Measurements from ENCODE around the gene PERP. TPM values are rescaled to one million over a fixed set of nuclear protein-coding genes. Genes with fewer than 3 reads are reported as not detected.
"Not testable (repeated sequence)": the region's sequence is repeated elsewhere in the genome, so short reads cannot be mapped to it uniquely, and the experiment has no call there.

Gene PERP
- polyA plus RNA-seq, 3 donors = 15.9 to 19.9 (median 16.8) TPM

DNA sequence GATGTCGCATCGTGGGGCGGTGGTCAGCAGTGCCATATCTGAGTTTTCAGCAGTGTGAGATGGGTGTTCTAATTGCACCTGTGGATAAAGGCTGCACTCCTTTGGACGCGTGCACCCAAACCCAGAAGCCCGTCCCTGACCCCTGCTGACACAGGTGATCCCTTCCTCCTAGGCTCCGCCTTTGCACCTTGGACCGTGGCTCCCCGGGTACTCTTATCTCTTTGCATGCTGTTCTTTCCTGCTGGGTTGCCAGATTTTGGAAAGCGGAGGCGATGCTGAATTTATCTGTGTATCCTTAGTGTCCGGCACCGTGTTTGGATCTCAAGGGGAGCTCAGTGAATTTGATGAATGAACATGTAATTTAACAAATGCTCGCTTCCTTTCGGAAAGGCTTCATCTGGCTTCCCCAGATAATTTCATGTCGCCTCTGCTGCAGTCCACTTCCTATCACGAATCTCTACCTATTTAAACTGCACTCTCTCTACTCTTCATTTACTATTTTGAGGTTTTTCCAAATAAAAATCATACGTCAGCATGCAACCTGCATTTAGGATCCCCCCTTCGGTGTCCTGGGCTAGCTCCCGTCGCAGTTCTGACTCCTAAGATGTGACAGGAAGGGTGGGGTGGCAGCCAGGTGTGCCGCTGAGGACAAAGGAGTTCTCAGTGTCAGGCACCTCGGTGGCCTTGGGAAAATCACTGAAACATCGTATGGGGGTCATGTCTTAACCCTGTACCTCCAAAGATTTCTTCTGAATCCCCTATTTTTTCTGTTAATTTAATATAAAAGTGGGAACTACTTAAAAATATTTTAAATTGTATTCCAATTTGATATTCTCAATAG lies 753 bp upstream of the PERP start:
- DNase-seq = no peak

DNA sequence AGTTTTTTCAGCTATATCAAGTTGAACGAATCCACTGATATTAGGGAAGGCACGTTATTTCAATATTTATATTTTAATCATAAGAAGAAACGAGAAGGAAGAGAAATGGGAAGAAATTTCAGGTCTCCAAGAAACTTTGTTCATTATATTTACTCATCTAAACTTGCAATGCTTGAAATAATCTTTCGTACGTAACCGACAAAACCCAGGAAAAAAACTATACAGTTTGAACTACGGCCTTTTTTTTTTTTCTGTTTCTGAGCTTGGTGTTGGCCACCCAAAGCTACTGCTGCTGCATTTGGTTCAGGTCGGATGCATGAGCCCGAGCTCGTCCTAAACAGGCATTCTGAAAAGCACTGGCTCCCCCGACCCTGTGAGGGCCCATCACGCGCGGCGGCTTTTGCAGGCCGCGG lies 548 bp downstream of the PERP start:
- no peak for DNase-seq

DNA sequence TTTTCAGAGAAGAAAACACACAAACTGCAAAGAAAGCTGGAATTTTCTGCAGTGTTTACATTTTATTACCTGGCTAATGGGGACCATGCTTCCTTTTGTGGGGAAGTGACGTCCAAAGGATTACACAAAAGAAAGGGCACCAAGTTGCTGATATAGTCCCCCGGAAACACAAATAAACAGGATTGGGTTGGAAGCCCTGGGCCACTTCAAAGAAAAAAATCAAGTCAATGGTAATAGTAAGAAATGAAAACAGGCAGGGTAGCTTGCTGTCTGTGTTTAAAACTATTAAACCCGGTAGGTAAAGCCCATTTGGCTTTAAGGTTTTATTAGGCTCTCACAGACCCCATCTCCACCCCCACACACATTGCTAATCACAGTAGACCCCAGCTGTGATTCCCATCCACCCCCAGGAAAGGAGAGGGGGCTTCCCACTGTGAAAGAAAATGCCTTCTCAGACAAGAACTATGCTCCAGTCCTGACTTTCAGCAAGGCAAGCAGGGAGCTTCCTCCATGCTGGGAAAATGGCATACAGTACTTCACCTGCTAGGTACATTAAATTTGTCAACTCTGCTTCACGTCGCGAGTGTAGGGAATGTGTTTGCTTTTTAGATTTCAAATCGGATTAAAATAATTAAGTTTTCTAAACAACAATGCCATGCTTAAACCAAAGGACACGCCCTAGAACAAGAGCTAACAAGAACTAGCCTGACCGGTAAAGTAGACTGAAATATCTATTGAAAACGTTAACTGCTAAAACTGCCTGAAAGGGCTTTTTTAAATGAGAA lies 1.1 kb downstream of the PERP start:
- no peak for DNase-seq

DNA sequence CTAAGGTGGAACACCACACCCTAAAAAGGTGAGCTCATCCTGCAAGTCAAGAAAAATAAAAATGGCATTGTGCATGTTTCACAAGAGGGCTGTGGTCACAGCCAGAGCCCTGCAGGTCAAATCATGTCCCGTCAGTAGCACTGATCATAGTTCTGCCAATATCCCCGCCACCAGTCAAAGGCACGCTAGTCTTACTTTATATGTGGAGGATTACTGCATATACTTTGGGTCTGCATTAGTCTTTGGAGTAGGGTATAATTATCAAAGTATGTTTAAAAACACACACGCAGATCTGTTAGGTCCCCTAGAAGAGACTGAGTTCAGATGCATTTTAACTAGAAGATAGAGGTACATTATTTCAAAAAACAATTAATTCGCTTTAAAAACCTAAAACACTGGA lies 1.8 kb downstream of the PERP start:
- DNase-seq = no peak

DNA sequence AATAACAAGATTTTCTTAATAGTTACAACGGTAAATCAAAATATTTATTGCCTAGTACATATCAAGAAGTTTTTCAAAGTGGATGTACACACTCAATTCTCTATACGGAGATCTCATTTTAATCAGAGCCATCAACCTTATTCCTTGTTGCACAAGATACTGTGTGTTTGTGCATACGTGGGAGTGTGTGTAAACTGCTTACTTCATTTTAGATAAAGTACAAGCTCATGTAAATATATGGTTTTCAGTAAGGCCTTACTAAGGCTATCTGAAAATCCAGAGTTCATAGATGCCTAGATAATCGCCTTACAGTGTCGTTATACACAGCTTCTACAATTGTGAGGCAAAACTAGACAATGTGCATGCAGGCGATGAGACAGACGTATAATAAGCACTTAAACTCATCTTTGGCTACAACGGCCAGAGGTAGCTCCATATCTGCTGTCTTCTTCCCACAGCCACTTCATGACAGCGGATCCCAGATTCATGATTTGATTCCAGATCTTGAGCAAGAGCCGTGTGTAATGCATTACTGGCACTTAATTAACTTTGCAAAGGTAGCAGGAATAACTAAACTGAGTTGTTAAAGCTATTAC lies 2.5 kb downstream of the PERP start:
- DNase-seq = no peak

DNA sequence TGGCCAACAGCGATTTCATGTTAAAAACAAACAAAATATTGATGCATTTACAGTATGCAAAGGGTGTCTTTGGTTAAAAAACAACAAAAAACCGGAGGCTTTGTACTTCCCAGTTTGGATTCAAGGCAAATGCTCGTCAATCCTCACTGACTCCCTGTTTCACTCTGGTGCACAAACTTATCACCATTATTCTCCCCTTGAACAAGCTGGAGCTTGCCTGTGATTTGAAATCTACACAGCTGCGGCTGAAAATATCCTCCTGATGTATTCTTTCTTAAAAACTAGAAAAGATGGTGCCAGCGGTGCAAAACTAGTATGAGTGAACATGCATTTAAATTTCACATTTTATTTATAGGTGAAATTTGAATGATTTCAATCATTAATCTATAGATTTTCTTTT lies 3.3 kb downstream of the PERP start:
- no peak for DNase-seq

DNA sequence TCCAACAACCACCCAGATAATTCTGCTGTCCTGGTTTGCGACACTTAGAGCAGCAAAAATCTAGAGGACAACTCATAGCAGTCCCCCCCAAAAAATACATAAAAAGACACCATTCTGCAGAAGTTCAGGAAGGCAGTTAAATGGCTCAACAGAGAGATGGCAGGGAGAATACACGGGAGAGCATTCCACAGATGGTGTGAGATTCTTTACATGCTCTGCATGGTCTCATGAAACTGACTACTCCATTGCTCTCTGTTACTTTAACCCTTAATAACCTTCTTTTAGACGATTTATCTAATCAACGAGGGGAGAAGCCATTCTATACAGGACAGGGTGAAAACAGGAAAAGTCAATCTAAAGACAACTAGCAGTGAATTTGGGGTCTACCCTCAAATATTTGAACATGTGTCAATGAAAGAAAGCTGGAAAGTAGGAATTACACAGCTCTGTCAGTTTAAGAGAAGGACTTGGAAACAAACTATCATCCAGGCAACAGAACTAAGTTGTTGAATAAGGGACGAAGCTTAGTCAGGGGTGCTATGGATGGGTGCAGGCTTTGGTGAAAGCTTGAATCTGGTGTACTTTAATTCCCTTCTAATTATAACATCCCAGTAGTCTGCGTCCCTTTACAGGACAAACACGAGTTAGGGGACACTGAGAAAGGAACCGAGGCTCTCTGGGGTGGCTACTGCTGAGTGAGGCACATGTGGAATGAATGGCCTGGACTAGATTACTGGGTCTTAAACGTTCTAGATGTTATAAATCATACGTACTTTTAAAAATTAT lies 5.1 kb downstream of the PERP start:
- DNase-seq = no peak

DNA sequence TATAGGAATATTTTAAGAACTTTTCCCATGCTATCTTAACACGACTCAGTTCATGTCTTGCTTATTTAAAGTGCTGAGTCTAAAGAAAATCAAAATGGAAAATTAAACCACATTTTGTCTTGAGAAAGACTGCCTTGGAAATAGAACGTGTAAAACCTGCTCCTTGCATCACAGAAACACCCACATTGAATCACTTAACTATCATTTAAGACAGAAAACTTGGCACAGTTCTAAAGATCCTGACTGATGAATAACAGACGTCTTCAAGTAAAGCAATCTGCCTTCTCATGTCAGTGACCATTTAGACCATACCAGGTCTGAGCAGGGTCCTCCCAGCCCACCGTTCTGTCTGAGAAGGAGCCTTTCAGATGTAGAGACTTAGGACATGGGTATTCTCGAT lies 7.4 kb downstream of the PERP start:
- no peak for DNase-seq

DNA sequence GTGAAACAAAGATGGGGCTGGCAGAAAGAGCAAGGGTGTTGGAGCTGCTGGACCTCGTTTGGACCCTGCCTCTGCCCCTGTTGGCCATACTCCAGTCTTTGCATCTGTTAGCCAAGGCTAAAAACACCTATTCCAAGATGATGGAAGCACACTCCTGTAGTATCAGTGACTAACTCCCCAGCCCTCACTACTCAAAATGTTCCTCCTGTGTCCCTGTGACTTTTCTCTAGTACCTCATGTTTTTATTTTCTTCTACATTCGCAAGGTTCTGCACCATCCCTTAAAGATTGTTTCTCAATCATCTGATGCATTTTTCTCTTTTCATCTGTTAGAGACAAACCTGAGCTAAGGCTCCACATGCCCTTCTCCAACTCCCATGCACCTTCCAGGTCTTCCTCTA lies 8.9 kb downstream of the PERP start:
- DNase-seq = no peak

DNA sequence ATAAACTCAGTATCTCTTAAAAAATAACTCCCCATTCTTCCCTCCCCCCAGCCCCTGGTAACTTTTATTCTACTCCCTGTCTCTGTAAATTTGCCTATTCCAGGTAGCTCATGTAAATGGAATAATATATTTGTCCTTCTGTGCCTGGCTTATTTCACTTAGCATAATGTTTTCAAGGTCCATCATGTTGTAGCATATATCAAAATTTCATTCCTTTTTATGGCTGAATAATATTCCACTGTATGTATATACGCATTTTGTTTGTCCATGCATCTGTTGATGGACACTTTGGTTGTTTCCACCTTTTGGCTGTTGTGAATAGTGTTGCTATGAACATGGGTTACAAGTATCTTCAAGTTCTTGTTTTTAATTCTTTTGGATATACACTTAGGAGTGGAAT lies 13.0 kb downstream of the PERP start:
- no peak for DNase-seq

DNA sequence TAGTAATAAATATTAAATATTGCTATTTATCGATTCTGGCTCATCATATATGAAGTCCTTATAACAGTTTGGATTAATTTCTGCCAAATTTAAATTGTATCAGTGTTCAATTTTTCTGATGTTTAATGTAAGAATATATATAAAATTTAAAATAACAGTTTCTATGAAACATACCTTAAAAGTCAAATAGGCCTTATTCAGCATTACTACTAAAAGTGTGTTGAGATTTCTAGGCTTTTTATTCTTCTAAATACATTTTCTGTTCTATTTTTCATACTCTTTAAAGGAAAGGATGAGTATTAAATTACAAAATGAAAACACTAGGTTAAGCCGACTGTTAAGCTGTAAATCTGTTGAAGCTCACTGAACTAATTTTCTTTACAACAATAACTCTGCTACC lies 13.6 kb downstream of the PERP start:
- no peak for DNase-seq

DNA sequence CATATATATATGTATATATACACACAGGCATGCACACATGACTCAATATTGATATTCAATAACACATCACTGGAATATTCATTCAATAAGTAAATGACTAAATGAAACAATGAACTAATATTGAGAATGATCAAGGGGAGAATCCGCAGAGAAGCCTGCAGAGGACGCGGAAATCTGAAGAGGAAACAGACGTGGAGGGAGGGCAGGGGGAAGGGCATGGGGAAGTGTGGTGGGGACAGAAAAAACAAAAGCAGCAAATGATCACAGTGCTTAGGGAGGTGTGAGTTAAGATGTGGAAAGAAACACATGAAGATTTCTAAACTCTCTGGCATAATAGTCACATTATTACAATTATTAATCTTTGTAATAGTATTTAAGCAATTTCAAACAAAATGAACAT lies 14.5 kb downstream of the PERP start:
- no peak for DNase-seq

DNA sequence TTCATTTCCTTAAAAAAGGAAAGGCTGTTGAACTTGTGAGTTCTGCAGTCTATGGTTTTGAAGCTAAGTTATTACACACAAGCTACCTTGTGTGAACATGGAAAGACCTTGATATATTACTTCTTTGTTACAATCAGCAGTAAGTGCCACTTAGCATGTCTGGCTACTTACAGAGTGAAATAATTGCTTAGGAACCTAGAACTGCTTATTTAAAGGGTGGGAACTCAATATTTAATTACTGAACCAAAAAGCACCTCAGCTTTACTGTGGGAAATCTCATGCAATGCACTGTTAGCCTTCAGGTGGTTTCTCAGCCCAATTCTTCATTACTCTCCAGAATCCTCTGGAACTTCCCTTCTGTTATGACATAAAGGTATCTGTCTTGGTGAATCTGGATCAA lies 17.9 kb downstream of the PERP start:
- no peak for DNase-seq

DNA sequence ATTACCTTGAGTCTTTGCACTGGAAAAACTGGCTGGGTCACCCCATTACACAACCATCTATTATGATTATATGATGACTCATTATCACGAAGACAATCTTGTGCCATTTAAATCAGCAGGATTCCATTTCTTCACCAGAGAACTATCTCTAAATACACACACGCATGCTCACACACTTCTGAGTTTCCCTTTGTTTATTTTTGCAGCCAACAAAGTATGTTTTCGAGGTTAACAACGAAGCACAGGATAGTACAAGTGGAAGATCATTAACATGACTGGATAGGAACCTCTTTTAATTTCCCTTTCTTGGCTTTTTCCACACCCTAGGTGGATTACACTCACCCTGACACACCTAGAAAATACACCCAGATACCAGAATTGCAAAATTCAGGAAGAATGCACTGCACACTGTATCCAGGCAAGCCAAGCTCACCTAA lies 18.9 kb downstream of the PERP start:
- DNase-seq = no peak

DNA sequence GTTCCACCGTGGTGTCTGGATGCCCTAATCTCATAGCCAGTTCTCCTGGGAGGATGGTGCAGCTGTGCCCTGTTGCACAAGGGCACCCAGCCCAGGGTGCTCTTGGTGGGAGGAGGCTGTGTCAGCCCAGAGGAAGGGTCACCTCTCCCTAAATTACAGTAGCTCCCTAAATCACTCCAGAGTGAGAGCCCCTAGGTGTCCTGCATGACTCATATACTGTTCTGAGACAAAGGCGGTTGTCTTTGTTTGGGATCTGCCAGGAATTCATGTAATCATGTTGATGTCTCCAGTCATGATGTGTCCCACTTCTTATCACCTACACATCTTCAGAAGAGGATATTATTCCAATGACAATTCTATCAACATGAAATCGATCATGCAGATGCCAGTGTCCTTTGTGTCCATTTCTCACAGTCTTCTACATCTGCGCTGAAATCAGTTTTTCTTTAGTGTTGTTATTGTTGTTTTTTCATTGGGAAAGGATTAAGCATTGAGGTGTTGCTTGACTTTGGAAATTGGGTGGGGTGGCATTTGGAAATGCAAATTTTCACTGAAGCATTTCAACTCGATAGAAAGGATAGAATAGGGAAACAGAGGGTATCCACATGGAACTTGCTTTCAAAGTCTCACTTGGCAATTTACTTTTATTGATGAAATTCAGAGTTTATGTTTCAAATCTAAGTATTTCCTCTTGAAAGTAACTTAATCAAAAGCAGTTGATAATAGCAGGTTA lies 19.5 kb downstream of the PERP start:
- DNase-seq = no peak

DNA sequence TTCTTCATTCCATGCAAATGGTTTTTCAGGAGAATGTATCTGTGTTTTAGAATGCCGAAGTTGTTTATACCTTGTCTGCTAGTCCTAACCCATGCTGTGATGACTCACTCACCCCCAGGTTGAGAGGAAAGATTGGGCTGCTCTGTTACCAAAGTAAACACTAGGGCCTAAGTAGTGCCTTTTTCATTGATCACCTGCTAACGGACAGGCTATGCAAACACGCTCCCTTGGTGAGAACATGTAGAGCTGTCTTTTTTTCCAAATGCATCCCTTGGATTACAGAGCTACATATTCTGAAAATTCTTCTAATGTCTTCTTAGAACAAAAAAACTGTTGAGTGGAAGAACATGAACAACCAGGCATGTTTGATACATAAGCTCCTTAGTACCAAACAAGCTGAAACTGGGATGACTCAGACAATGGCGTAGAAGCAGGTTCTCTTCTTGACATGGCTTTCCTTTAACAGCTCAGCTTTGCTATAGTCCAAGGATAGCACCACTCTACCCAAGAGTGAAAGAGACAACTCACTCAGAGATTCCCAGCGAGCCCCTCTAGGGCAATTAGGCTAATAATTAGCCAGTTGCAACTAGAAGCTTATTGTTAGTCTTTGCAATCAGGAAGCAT lies 20.5 kb downstream of the PERP start:
- DNase-seq = no peak

DNA sequence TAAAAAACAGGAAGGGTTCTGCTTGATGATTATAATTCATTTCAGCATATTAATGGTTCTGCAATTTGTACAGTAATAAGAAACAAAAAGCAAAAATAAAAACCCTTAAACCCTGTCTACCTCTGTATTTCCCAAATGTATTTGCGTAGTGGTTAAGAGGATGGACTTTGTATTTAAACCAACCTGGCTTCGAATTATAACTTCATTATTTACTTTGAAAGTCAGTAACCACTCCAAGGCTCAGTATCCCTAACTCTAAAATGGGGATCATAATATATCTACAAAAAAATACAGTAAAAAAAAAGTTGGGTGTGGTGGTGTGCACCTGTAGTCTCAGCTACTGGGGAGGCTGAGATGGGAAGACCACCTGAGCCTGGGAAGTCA lies 21.4 kb downstream of the PERP start:
- DNase-seq = no peak

DNA sequence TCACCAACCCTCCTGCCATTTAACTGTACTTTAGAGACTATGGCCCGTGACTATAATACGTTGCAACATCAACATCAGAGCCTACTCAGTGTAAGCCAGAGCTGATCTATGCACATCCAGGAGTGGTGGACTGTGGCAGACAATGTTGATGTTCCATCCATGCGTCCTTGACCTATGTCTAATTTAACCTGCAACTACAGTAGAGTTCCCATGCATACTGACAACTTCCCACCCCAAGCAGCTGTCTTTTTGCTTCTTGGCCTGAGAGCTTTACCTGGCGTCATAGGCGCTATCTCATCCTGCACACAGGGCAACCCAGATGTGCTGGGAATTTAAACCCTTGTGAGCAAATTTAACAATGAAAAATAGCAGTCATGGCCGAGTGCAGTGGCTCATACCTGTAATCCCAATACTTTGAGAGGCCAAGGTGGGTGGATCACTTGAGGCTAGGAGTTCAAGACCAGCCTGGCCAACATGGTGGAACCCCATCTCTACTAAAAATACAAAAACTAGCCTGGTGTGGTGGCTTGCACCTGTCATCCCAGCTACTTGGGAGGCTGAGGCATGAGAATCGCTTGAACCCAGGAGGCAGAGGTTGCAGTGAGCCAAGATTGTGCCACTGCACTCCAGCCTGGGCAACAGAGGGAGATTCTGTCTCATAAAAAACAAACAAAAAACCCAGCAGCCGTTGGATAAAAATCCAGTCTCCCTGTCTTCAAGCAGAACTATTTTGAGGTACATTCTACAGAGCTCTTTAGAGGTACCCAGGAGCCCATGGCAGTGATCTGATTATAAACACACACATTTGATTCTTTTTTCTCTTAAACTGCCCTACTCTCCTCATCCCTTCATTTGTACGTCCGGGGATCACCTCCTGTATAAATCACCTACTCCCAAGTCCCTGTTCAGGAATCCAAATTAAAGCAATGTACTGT lies 22.0 kb downstream of the PERP start:
- DNase-seq = no peak

DNA sequence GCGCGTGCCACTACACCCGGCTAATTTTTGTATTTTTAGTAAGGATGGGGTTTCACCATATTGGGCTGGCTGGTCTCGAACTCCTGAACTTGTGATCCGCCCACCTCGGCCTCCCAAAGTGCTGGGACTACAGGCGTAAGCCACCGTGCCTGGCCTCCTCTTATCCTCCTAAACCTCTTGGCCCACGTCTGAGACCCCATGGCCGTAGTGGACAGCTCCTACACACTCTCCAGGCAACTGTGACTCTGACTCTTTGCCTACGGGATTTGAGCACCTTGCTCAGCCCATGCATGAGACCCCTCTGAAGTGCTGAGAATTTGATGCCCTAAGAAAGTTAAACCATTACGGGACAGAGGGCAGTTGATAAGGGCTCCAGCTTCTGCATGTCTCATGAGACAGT lies 25.0 kb downstream of the PERP start:
- DNase-seq = no peak

DNA sequence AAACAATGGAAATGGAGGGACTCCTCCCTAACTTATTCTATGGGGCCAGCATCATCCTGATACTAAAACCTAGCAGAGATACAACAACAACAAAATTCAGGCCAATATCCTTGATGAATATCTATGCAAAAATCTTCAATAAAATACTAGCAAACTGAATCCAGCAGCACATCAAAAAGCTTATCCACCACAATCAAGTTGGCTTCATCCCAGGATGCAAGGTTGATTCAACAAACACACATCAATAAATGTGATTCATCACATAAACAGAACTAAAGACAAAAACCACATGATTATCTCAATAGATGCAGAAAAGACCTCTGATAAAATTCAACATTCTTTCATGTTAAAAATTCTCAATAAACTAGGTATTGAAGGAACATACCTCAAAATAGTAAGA lies 27.7 kb downstream of the PERP start:
- DNase-seq = not testable (repeated sequence)
